Measurements from ENCODE around the gene LCN12. TPM values are rescaled to one million over a fixed set of nuclear protein-coding genes. Genes with fewer than 3 reads are reported as not detected.

The LCN12 gene
- total RNA-seq, 1 experiment from 2014 or later, result 4.2 TPM

DNA sequence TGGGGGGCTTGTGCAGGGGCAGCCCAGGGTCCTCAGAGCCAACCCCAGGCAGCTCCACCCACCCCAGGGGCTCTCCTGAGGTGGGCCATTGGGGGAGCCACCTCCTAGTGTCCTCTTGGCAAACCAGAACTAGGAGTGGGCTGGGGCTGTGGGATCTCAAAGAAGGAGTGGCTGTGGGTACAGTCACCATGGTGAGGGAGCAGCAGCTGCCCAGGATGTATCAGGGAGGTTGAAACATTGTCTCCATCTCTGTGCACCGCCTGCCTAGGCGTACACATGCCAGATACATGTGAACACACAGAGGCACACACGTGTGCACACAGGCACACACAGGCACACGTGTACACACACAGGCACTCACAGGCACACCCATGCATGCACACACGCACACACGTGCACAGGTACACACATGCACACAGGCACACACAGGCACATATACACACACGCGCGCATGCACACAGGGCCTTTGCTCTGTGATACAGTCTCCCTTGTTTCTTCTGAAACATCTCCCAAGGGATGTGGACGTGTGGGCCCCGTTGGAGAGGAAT, 10.7 kb downstream of the LCN12 start:
- Histone ChIP-seq H3K9me3 (ENCODE audit: control insufficient read depth in 1 of 2, insufficient read depth in 1 of 2, low read depth in 1 of 2, low read length in 2 of 2) (no peaks in the 10 kb centered on the region), H3K27me3 (ENCODE audit: insufficient read depth, low read length) (no peaks in the 10 kb centered on the region), H3K9ac (ENCODE audit: low read length) (no peak overlapping the region), H3K36me3 (ENCODE audit: control insufficient read depth in 1 of 2, insufficient read depth in 2 of 2, low read length in 2 of 2) (no peaks in the 10 kb centered on the region), H3K4me1 (ENCODE audit: control insufficient read depth in 1 of 2, insufficient read depth in 2 of 2, low read length in 2 of 2) (peaks cover 11 to 28% of the 10 kb centered on the region in 2 experiments), H3K79me2 (ENCODE audit: insufficient read depth, low read length) (no peaks in the 10 kb centered on the region), H4K20me1 (ENCODE audit: insufficient read depth) (no peaks in the 10 kb centered on the region), H3K4me3 (replicated peaks in 1 of 2; ENCODE audit: low read depth in 1 of 2, low read length in 2 of 2) (no peak overlapping the region), H3K9me2 (ENCODE audit: insufficient read depth) (no peaks in the 10 kb centered on the region), H3K4me2 (ENCODE audit: low read length) (no peak overlapping the region), H3K27ac (ENCODE audit: low read depth, low read length) (no peak overlapping the region), H2AFZ (ENCODE audit: low read depth, low read length, poor library complexity, severe bottlenecking) (no peak overlapping the region)
- ATAC-seq (no peak), DNase-seq (ENCODE audit: low read depth, low spot score) (no peak)
- POLR2A ChIA-PET, result no interaction called here
- RAD21 ChIA-PET (ENCODE audit: low non-redundant PET in 1 of 2, low total read pairs in 2 of 2, uncharacterized antibody in 2 of 2, unreplicated experiment in 2 of 2), result no interaction called here
- intact Hi-C loops (cut with micrococcal nuclease), result no loop called here
- CTCF ChIA-PET, result interaction anchor here (1.6 kb wide), 1 partner anchor 15 kb away, joined by 3 read pairs; no protein-coding TSS in a partner anchor
- no TSS peak for BruUV-seq (replicated peaks)
- TF ChIP-seq, protein P1, sequence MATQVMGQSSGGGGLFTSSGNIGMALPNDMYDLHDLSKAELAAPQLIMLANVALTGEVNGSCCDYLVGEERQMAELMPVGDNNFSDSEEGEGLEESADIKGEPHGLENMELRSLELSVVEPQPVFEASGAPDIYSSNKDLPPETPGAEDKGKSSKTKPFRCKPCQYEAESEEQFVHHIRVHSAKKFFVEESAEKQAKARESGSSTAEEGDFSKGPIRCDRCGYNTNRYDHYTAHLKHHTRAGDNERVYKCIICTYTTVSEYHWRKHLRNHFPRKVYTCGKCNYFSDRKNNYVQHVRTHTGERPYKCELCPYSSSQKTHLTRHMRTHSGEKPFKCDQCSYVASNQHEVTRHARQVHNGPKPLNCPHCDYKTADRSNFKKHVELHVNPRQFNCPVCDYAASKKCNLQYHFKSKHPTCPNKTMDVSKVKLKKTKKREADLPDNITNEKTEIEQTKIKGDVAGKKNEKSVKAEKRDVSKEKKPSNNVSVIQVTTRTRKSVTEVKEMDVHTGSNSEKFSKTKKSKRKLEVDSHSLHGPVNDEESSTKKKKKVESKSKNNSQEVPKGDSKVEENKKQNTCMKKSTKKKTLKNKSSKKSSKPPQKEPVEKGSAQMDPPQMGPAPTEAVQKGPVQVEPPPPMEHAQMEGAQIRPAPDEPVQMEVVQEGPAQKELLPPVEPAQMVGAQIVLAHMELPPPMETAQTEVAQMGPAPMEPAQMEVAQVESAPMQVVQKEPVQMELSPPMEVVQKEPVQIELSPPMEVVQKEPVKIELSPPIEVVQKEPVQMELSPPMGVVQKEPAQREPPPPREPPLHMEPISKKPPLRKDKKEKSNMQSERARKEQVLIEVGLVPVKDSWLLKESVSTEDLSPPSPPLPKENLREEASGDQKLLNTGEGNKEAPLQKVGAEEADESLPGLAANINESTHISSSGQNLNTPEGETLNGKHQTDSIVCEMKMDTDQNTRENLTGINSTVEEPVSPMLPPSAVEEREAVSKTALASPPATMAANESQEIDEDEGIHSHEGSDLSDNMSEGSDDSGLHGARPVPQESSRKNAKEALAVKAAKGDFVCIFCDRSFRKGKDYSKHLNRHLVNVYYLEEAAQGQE (IDR thresholded peaks at IDR 0.05; ENCODE audit: low read depth), result no peak
- no peak for TF ChIP-seq ZNF274 (IDR thresholded peaks at IDR 0.05; ENCODE audit: low read depth, low read length)
- TF ChIP-seq RAD21 (IDR thresholded peaks at IDR 0.05; ENCODE audit: low read depth), result no peak
- TF ChIP-seq, protein P2, sequence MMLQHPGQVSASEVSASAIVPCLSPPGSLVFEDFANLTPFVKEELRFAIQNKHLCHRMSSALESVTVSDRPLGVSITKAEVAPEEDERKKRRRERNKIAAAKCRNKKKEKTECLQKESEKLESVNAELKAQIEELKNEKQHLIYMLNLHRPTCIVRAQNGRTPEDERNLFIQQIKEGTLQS (IDR thresholded peaks at IDR 0.05), result no peak
- no peak for TF ChIP-seq TCF7L2 (IDR thresholded peaks at IDR 0.05; ENCODE audit: borderline replicate concordance, extremely low read depth, insufficient read depth, insufficient read length)
- TF ChIP-seq, protein P3, sequence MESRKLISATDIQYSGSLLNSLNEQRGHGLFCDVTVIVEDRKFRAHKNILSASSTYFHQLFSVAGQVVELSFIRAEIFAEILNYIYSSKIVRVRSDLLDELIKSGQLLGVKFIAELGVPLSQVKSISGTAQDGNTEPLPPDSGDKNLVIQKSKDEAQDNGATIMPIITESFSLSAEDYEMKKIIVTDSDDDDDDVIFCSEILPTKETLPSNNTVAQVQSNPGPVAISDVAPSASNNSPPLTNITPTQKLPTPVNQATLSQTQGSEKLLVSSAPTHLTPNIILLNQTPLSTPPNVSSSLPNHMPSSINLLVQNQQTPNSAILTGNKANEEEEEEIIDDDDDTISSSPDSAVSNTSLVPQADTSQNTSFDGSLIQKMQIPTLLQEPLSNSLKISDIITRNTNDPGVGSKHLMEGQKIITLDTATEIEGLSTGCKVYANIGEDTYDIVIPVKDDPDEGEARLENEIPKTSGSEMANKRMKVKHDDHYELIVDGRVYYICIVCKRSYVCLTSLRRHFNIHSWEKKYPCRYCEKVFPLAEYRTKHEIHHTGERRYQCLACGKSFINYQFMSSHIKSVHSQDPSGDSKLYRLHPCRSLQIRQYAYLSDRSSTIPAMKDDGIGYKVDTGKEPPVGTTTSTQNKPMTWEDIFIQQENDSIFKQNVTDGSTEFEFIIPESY (IDR thresholded peaks at IDR 0.05; ENCODE audit: extremely low read depth, insufficient replicate concordance, low read length), result no peak
- no peak for TF ChIP-seq POLR2A (IDR thresholded peaks at IDR 0.05; ENCODE audit: borderline replicate concordance, extremely low read depth, insufficient read depth, insufficient read length)
- no peak for TF ChIP-seq EZH2 (IDR thresholded peaks at IDR 0.05)
- TF ChIP-seq FOSL1 (IDR thresholded peaks at IDR 0.05; ENCODE audit: low read depth), result no peak
- TF ChIP-seq EZH2phosphoT487 (IDR thresholded peaks at IDR 0.05; ENCODE audit: borderline replicate concordance), result no peak
- TF ChIP-seq POLR2AphosphoS5 (IDR thresholded peaks at IDR 0.05; ENCODE audit: low read depth, low read length), result no peak
- no peak for TF ChIP-seq EGR1 (IDR thresholded peaks at IDR 0.05; ENCODE audit: low read depth)
- no peak for TF ChIP-seq SRF (IDR thresholded peaks at IDR 0.05; ENCODE audit: low read depth)
- TF ChIP-seq JUND (IDR thresholded peaks at IDR 0.05), result no peak
- TF ChIP-seq ELF1 (IDR thresholded peaks at IDR 0.05; ENCODE audit: borderline replicate concordance, low read depth), result no peak
- TF ChIP-seq SP1 (IDR thresholded peaks at IDR 0.05; ENCODE audit: low read depth), result no peak
- TF ChIP-seq, protein P4, sequence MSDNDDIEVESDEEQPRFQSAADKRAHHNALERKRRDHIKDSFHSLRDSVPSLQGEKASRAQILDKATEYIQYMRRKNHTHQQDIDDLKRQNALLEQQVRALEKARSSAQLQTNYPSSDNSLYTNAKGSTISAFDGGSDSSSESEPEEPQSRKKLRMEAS (IDR thresholded peaks at IDR 0.05), result no peak
- no peak for TF ChIP-seq CEBPB (IDR thresholded peaks at IDR 0.05; ENCODE audit: low read depth)
- TF ChIP-seq SIN3A (IDR thresholded peaks at IDR 0.05; ENCODE audit: low read depth), result no peak
- no peak for TF ChIP-seq ZFX (IDR thresholded peaks at IDR 0.05)
